ENCODE measurements around the gene GRID1.
"Not testable (repeated sequence)": the region's sequence is repeated elsewhere in the genome, so short reads cannot be mapped to it uniquely, and the experiment has no call there.

The GRID1 gene

DNA sequence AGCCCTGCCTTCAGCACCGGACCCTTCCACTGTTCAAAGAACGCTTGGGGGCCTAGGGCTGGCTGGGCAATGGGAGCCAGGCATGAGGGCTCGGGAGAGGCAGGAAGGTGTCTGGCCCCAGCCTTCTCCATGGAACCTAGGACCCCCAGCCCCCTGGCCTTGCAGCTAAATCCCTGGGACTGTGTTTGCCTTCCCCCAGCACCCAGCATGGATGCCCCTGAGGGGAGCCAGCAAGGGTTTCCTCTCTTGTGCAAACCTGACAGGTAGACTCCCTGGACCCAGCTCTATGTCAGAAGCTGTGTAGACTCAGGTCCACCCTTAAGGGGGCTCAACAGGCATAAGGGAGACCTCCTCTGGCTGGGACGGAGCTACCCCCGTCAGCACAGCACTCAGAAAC lies 288.0 kb downstream of the GRID1 start:
- DNase-seq (ENCODE audit: low read depth): no peak
- TF ChIP-seq, protein P1, sequence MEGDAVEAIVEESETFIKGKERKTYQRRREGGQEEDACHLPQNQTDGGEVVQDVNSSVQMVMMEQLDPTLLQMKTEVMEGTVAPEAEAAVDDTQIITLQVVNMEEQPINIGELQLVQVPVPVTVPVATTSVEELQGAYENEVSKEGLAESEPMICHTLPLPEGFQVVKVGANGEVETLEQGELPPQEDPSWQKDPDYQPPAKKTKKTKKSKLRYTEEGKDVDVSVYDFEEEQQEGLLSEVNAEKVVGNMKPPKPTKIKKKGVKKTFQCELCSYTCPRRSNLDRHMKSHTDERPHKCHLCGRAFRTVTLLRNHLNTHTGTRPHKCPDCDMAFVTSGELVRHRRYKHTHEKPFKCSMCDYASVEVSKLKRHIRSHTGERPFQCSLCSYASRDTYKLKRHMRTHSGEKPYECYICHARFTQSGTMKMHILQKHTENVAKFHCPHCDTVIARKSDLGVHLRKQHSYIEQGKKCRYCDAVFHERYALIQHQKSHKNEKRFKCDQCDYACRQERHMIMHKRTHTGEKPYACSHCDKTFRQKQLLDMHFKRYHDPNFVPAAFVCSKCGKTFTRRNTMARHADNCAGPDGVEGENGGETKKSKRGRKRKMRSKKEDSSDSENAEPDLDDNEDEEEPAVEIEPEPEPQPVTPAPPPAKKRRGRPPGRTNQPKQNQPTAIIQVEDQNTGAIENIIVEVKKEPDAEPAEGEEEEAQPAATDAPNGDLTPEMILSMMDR (IDR thresholded peaks at IDR 0.05; ENCODE audit: insufficient read depth, low read depth, low read length, missing control alignments): no peak

DNA sequence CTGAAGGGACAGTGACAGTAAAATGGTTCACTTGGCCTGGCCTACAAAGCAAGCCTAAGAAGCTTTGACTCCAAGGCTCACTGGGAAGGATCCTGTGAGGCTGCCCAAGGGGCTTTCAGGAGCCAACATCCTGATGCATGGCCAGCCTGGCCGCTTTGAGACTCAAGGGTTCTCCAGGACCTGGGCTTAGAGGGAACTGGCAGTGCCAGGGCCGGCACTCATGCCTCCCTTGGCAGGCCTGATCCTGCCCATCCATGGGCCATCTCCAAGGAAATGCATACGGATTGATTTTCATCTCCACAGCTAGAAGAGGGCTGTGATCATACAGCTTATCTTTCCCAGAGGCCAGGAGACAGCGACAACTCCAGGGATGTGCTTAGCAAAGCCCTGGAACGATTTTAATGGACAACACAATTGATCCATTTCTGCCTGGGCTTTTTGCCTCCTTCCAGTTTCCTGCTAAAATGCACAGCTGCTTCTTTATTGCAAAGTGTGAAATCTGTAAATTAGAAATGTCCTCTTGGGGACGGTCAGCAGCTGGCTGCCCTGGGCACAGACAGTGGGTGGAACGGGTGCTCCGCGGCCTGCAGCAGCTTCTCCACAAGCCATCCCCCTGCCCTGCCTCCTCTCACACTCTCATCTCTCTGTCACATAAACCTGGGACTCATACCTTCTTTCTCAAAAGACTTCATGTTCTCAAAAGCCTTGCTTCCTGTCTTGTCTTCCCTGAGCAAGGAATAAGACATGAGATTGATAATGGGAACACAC lies 288.5 kb downstream of the GRID1 start:
- H3K4me3 ChIP-seq (ENCODE audit: low read length): no peak overlapping the region
- TF ChIP-seq, protein P1 (IDR thresholded peaks at IDR 0.05; ENCODE audit: insufficient read depth, low read depth, low read length, missing control alignments): no peak
- DNase-seq (ENCODE audit: low read depth): no peak

More for the DNA sequence above, 288.0 kb downstream of the GRID1 start:
- H3K4me3 ChIP-seq (ENCODE audit: low read length): no peak overlapping the region

DNA sequence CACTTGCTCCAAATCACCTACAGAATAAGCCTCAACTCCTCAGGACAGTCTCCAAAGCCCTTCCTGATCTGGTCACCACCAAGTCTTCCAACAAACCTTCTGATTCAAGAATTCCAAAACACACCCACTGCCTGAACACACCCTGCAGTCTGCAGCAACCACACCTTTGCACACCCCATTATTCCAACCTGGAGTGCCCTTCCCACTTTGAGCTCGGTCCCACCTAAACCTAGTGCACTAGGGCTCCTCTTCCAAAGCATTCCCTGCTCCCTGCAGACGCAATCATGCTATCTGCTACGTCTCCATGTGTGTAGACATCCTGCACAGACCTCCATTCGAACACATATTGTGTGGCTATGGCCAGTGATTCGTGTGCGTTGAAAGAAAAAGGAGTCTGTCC lies 289.3 kb downstream of the GRID1 start:
- TF ChIP-seq, protein P1 (IDR thresholded peaks at IDR 0.05; ENCODE audit: insufficient read depth, low read depth, low read length, missing control alignments): no peak
- no peak for DNase-seq (ENCODE audit: low read depth)
- H3K4me3 ChIP-seq (ENCODE audit: low read length): no peak overlapping the region

DNA sequence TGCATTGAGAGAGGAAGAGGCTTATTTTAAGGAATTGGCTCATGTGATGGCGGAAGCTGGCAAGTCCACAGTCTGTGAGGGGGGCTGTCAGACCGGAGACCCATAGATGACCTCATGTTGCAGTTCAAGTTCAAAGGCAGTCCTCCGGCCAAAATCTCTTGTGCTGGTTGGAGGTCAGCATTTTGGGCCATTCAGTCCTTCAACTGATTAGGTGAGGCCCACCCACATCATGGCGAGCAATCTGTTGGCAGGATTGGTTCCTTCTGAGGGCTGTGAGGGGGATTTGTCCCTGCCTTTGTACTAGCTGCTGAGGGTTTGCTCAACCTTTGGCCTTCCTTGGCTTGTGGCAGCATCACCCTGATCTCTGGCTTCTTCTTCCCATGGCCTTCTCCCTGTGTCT lies 290.1 kb downstream of the GRID1 start:
- not testable (repeated sequence) for DNase-seq (ENCODE audit: low read depth); H3K4me3 ChIP-seq (ENCODE audit: low read length)

DNA sequence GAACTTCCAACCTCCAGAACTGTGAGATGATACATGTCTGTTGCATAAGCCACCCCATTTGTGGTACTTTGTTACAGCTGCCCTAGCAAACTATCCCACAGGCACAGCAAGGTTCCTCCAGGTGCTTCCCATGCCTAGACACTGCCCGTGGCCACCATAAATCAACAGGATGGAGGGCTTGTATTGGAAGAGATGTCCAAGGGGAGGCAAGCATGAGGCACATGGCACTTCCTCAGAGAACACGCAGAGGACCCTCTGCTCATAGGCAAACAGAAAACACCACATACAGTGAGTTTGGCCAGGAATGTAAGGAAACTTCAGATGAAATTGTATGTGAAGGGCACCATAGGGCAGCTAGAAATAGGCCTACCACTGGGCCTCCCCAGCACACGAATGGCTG lies 291.1 kb downstream of the GRID1 start:
- no peak for DNase-seq (ENCODE audit: low read depth)
- TF ChIP-seq, protein P1 (IDR thresholded peaks at IDR 0.05; ENCODE audit: insufficient read depth, low read depth, low read length, missing control alignments): no peak
- H3K4me3 ChIP-seq (ENCODE audit: low read length): no peak overlapping the region

DNA sequence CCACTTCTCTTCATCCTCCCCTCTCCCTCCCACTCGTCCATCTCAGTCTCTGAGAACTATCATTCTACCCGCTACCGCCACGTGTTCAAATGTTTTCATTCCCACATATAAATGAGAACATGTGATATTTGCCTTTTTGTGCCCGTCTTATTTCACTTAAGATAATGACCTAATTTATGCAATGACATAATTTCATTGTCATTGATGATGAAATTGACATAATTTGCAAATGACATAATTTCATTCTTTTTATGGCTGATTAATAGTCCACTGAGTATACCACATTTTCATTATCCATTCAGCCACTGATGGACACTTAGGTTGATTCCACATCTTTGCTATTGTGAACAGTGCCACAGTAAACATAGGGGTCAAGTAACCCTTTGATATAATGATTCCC lies 292.3 kb downstream of the GRID1 start:
- no peak overlapping the region for H3K4me3 ChIP-seq (ENCODE audit: low read length)
- no peak for DNase-seq (ENCODE audit: low read depth)
- TF ChIP-seq, protein P1 (IDR thresholded peaks at IDR 0.05; ENCODE audit: insufficient read depth, low read depth, low read length, missing control alignments): no peak

DNA sequence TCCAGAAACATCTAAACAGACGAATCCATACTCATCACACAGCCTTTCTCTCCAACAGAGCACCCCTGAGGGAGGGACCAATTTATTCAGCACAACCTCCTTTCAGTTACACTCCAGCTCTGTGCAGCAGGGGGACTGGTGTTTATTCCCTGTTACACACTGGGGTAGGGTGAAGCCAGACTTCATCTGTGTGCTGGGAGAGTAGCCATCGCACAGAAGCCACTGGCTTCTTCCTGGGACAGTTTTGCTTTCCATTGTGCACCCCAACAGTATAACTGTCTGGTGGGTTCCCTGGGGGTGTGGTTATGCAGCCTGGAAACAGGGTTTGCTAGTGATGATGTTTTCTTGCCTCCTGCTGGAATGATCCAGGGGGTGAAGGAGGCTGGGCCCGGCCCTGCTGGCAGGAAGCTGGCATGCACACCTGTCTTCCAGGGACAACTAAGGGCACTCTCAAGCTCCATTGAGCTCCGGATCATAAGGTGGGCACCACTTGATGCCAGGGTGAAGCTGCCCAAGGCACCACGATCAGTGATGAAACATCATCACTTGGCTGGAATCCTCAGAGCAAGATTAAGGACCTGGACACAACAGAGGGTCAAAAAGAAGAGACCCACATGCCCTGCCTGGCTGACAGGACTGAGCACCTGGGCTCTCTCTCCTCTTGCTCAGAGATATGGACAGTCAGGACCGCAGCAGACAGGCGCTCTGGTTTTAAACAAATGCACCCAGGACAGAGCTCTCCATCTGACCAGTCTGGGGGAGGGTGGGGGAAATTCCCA lies 293.2 kb downstream of the GRID1 start:
- TF ChIP-seq, protein P1 (IDR thresholded peaks at IDR 0.05; ENCODE audit: insufficient read depth, low read depth, low read length, missing control alignments): no peak
- H3K4me3 ChIP-seq (ENCODE audit: low read length): no peak overlapping the region
- DNase-seq (ENCODE audit: low read depth): no peak
